OCI-LY3 (cell line): Measurements from ENCODE around the gene TANGO6.

ENCODE experiments used
- EZH2phosphoT487 ChIP-seq: fragments of 200-600 bp; shearing (Covaris generic); IDR thresholded peaks from 2 replicates; pipeline ENCODE4 v1.6.1; 2018; ENCODE audit warnings: antibody characterized with exemption, mixed run types, low read depth
- TF ChIP-seq, protein P1 (sequence below): fragments of 200-600, 300-600 bp; sonication (generic); IDR thresholded peaks from 2 replicates; pipeline ENCODE4 v1.5.1; 2014; ENCODE audit warnings: antibody characterized with exemption, low read length, low read depth

DNA sequence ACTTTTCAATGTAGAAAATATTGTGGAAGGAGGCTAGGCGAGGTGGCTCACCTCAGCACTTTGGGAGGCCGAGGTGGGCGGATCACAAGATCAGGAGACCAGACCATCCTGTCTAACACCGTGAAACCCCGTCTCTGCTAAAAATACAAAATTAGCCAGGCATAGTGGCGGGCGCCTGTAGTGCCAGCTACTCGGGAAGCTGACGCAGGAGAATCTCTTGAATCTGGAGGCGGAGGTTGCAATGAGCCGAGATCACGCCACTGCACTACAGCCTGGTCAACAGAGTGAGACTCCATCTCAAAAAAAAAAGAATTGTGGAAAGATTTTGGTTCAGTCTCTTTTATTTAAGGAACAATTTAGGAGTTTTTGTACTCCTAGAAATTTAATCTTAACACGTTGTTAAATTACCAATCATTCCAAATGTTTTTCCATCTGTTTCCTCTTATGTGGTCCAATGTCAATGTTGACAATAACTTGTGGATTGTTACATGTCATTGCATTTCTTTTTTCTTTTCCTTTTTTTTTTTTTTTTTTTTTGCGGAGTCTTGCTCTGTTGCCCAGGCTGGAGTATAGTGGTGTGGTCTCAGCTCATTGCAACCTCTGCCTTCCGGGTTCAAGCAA, 137.5 kb downstream of the TANGO6 start:
- TF ChIP-seq, protein P1, sequence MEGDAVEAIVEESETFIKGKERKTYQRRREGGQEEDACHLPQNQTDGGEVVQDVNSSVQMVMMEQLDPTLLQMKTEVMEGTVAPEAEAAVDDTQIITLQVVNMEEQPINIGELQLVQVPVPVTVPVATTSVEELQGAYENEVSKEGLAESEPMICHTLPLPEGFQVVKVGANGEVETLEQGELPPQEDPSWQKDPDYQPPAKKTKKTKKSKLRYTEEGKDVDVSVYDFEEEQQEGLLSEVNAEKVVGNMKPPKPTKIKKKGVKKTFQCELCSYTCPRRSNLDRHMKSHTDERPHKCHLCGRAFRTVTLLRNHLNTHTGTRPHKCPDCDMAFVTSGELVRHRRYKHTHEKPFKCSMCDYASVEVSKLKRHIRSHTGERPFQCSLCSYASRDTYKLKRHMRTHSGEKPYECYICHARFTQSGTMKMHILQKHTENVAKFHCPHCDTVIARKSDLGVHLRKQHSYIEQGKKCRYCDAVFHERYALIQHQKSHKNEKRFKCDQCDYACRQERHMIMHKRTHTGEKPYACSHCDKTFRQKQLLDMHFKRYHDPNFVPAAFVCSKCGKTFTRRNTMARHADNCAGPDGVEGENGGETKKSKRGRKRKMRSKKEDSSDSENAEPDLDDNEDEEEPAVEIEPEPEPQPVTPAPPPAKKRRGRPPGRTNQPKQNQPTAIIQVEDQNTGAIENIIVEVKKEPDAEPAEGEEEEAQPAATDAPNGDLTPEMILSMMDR, result no peak
- no peak for TF ChIP-seq EZH2phosphoT487
